Right lobe of liver (tissue), 6 donors: ENCODE results near the gene RNLS. TPM values are rescaled to one million over a fixed set of nuclear protein-coding genes. Genes with fewer than 3 reads are reported as not detected.

Source experiments
- ATAC-seq, 4 donors: fragments of 200-7000 bp; cut with Tn5 transposase; one replicate each; pipeline ENCODE4 v1.9.1; 2020; ENCODE audit warnings: mild to moderate bottlenecking in 4 of 4, moderate library complexity in 4 of 4
- DNase-seq, 3 donors: peaks; one replicate each; pipeline ENCODE4 v3.0.0-alpha.2; 2020
- H3K27ac ChIP-seq, 3 donors: fragments of 200-600 bp; one replicate each; pipeline ENCODE4 v1.8.0; 2022
- H3K27me3 ChIP-seq, 2 donors: fragments of 200-600 bp; one replicate each; pipeline ENCODE4 v1.8.0; 2022
- H3K36me3 ChIP-seq, 4 donors: fragments of 200-600 bp; sonication (generic) in 1 of 4; one replicate each; pipeline versions ENCODE4 v1.5.1 to v1.8.0; 2017 to 2022; ENCODE audit warnings: control low read depth in 1 of 4
- H3K4me1 ChIP-seq, 4 donors: fragments of 200-600 bp; sonication (generic) in 1 of 4; one replicate each; pipeline versions ENCODE4 v1.5.1 to v1.8.0; 2017 to 2022; ENCODE audit warnings: control low read depth in 1 of 4
- H3K4me3 ChIP-seq, 3 donors: fragments of 200-600 bp; one replicate each; pipeline ENCODE4 v1.8.0; 2022
- H3K9me3 ChIP-seq, 4 donors: fragments of 200-600 bp; sonication (generic) in 1 of 4; one replicate each; pipeline versions ENCODE4 v1.5.1 to v1.8.0; 2017 to 2022; ENCODE audit warnings: control low read depth in 1 of 4
- POLR2A ChIP-seq: fragments of 450-650 bp; IDR thresholded peaks from one replicate; pipeline ENCODE4 v1.6.1; 2017; ENCODE audit warnings: antibody characterized with exemption, mild to moderate bottlenecking
- WGBS: methylation state at CpG from one replicate; pipeline ENCODE4 v1.1.6; 2018; ENCODE audit warnings: low coverage, low lambda C conversion rate; ENCODE audit not compliant: insufficient coverage; ENCODE audit errors: missing lambda C conversion rate; 5-methylcytosine and 5-hydroxymethylcytosine counted together
- intact Hi-C, 2 donors: fragments of 100-400 bp; cut with DNase I; formaldehyde crosslinking; loops; one replicate each; pipeline versions ENCODE4 v1.11.2 to v1.14.1; 2022
- total RNA-seq, 6 experiments: library from RNA; depleted of rRNA in 2 of 6; stranded (reverse); fragments of >200 nt in 2 of 6; fragmentation: NEBNext Ultra II Directional in 3 of 6; extraction: Animal tissue kit (Norgen Biotek cat#: 25700) in 3 of 6; gene quantifications; one replicate each; pipeline versions ENCODE4 v1.1.0 to v1.2.4, GENCODE V29; 2016 to 2023
- TF ChIP-seq, protein P1 (sequence below), 4 donors: fragments of 200-600 bp in 3 of 4; fragments of 450-650 bp in 1 of 4; IDR thresholded peaks; one replicate each; pipeline versions ENCODE4 v1.5.1 to v1.8.0; 2016 to 2022; ENCODE audit warnings: antibody characterized with exemption in 4 of 4, mild to moderate bottlenecking in 2 of 4
- donor health status: DM: no; HTN: yes; CAD: no.
- donor health status: DM: no; HTN: no; CAD: no.
- donor health status: DM: no; HTN: no; CAD: no.
- donor health status: DM: no; HTN: yes; CAD: no.
- donor health status: DM: no; HTN: yes; CAD: no.

Gene RNLS
- total RNA-seq, 6 experiments from 2014 or later: 5.9 to 10.5 (median 7.3) TPM

DNA sequence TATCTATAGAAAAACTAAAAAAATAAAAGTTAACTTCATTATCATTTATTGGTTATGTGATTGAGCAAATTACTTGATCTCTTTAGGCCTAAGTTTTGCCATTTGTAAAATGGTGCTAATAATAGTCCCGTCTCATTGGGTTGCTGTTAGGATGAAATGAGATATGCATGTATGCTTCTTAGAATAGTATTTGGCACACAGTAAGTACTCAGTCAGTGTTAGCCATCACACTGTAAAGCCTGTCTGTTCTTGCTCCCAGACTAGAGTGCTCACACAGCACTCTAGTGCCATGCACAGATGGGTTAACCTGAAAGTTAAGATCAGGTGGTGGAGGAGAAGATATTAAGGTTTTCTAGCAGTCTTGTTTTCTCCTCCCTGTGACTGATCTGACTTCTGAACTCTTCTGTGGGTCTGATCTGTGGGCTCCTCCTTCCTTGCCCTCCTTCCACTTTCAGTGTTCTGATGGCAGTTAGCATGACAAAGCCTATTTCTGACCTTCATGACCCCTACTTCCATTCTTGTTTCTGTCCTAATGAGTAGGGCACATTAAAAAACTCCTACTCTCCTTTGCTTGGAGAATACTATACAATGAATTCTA lies 167.5 kb downstream of the RNLS start:
- TF ChIP-seq POLR2A: no peak
- TF ChIP-seq, protein P1, sequence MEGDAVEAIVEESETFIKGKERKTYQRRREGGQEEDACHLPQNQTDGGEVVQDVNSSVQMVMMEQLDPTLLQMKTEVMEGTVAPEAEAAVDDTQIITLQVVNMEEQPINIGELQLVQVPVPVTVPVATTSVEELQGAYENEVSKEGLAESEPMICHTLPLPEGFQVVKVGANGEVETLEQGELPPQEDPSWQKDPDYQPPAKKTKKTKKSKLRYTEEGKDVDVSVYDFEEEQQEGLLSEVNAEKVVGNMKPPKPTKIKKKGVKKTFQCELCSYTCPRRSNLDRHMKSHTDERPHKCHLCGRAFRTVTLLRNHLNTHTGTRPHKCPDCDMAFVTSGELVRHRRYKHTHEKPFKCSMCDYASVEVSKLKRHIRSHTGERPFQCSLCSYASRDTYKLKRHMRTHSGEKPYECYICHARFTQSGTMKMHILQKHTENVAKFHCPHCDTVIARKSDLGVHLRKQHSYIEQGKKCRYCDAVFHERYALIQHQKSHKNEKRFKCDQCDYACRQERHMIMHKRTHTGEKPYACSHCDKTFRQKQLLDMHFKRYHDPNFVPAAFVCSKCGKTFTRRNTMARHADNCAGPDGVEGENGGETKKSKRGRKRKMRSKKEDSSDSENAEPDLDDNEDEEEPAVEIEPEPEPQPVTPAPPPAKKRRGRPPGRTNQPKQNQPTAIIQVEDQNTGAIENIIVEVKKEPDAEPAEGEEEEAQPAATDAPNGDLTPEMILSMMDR (IDR thresholded peaks at IDR 0.05): no peak
- H3K27me3 ChIP-seq: no peaks in the 10 kb centered on the region
- no peak overlapping the region for H3K27ac ChIP-seq
- DNase-seq (no peak), ATAC-seq (no peak)
- 92% methylated on average over 1 of the region's 1 CpG for WGBS
- H3K36me3 ChIP-seq: no peaks in the 10 kb centered on the region
- H3K4me1 ChIP-seq: no peaks in the 10 kb centered on the region
- H3K4me3 ChIP-seq: no peak overlapping the region
- intact Hi-C loops: no loop called here
- H3K9me3 ChIP-seq: no peaks in the 10 kb centered on the region

DNA sequence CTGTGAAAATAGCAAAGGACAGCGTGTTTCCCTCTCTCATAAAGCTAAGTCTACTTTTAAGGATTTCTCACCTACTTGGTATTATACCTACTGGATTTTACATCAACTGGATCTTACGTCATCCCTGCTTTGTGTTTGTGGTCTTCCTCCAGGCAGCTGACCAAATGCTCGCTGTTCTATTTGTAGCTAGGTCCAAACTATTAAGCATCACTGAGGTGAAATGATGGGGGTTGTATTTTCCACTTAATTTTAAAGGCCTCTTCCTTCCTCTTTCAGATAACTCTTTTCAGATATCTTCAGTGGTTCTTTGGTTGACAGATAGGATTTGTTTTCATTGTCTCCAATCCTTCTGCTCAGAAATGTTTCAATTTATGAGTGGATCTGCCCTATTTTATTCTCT lies 169.7 kb downstream of the RNLS start:
- 76% methylated on average over 3 of the region's 3 CpGs for WGBS
- no peaks in the 10 kb centered on the region for H3K9me3 ChIP-seq
- DNase-seq: no peak
- H3K4me3 ChIP-seq: no peak overlapping the region
- no peaks in the 10 kb centered on the region for H3K36me3 ChIP-seq
- no peak for TF ChIP-seq POLR2A
- TF ChIP-seq, protein P1 (IDR thresholded peaks at IDR 0.05): no peak
- no peaks in the 10 kb centered on the region for H3K4me1 ChIP-seq
- no peak for ATAC-seq
- H3K27ac ChIP-seq: no peak overlapping the region
- H3K27me3 ChIP-seq: no peaks in the 10 kb centered on the region
- intact Hi-C loops: no loop called here

GRCh38 chr10:88411772-88412349 lies 171.3 kb downstream of the RNLS start:
- H3K9me3 ChIP-seq: no peaks in the 10 kb centered on the region
- H3K36me3 ChIP-seq: no peaks in the 10 kb centered on the region
- H3K4me1 ChIP-seq: no peaks in the 10 kb centered on the region
- TF ChIP-seq, protein P1 (IDR thresholded peaks at IDR 0.05): no peak
- no peak for TF ChIP-seq POLR2A
- H3K4me3 ChIP-seq: no peak overlapping the region
- WGBS: 95% methylated on average over 5 of the region's 6 CpGs
- intact Hi-C loops: no loop called here
- H3K27ac ChIP-seq: no peak overlapping the region
- no peaks in the 10 kb centered on the region for H3K27me3 ChIP-seq
- ATAC-seq: no peak
- DNase-seq: no peak

- intact Hi-C loops: no loop called here
- Histone ChIP-seq H3K27me3 (no peaks in the 10 kb centered on the region), H3K4me1 (peaks cover 0 to under 1% (median under 1%) of the 10 kb centered on the region in 4 donors), H3K9me3 (no peaks in the 10 kb centered on the region), H3K4me3 (no peak overlapping the region), H3K27ac (no peak overlapping the region), H3K36me3 (no peaks in the 10 kb centered on the region)
- 57% methylated on average over 1 of the region's 1 CpG for WGBS
- TF ChIP-seq, protein P1 (IDR thresholded peaks at IDR 0.05): no peak
- no peak for TF ChIP-seq POLR2A
- ATAC-seq (no peak), DNase-seq (no peak)
Measured at GRCh38 chr10:88409824-88410223, 173.3 kb downstream of the RNLS start.
